Keratinocyte (primary cell): ENCODE measurements around the gene C1orf174.

Experiments used
- CTCF ChIP-seq, 3 experiments: IDR thresholded peaks in 1 of 3; conservative IDR thresholded peaks in 1 of 3; optimal IDR thresholded peaks in 1 of 3; 2 replicates in 2 of 3; 3 replicates in 1 of 3; pipeline versions ENCODE3 to v1.5.1; 2011; ENCODE audit warnings: low read length in 3 of 3, mild to moderate bottlenecking in 3 of 3, moderate library complexity in 2 of 3, control low read depth in 1 of 3, inconsistent platforms in 1 of 3; ENCODE audit not compliant: insufficient read depth in 2 of 3; ENCODE audit errors: extremely low read depth in 1 of 3
- EZH2 ChIP-seq: IDR thresholded peaks from one replicate; pipeline ENCODE4 v1.6.1; 2012; ENCODE audit warnings: inconsistent platforms, mild to moderate bottlenecking, low read length, moderate library complexity

DNA sequence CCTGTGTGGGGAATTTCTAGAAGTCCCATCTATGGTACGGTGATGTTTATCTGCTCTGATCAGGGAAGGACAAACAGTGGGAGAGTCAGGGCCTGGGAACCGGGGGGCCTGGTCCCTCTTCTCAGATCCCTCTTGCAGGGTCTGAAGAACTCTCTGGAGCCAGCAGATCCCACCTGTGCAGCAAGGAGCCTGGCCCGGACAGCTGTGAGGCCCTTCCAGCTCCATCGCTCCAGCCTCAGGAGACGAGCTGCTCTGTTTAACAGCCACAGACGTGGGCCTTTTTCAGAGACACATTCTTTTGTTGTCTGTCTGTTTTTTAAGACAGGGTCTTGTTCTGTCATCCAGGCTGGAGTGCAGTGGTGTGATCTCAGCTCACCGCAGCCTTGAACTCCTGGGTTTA is 14.5 kb downstream of the C1orf174 start:
- TF ChIP-seq CTCF (optimal IDR thresholded peaks at IDR 0.05 in 1 of 3, IDR thresholded peaks at IDR 0.05 in 1 of 3, conservative IDR thresholded peaks at IDR 0.05 in 1 of 3; ENCODE audit: extremely low read depth in 1 of 3, insufficient read depth in 2 of 3, low read length in 3 of 3), result no peak
- no peak for TF ChIP-seq EZH2
